Activated CD4-positive, CD25-positive, alpha-beta regulatory T cell (primary cell): ENCODE results near the gene C6orf52.
"Not testable (repeated sequence)": the region's sequence is repeated elsewhere in the genome, so short reads cannot be mapped to it uniquely, and the experiment has no call there.

Source experiments
- DNase-seq, 4 experiments: peaks; one replicate each; lab custom pipeline; 2025; lab: John Stamatoyannopoulos, UW

C6orf52 gene

DNA sequence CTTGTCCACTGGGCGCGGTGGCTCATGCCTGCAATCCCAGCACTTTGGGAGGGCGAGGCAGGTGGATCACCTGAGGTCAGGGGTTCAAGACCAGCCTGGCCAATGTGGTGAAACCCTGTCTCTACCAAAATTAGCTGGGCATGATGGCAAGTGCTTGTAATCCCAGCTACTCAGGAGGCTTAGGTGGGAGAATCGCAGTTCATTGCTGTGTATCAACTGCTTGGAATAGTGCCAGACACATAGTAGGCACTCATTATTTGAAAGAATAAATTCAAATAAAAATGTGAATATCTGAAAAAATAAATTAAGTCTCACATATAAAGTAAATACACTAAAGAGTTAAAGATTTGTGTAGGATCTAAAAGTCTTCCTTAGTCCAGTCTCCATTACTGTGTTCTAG is 2.2 kb upstream of the C6orf52 start:
- no peak for DNase-seq

DNA sequence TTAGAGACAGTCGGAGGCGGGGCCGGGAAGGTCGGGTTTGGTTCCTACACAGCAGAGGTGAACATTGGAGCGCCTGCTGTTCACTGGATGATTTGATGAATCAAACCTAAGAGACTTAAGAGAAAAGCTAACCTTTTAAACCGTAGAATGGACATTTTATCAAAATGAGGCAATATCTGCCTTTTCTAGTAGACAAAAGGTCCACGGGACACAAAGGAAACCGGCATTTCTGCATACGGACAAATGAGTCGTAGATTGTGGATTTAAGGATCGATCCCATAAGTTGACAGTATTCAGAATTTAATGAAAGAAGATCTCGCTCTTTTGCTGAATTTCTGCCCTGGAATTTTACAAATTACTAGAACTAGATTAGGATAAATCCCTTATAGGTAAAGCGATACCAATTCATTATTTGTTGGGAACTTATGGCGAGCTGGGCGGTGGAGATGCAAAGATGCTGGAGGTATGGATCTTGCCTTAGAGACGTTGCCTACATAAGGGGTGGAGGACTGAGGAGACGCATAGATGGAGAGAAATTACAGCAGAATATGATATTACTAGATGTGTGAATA is 756 bp upstream of the C6orf52 start:
- DNase-seq: no peak

- DNase-seq: no peak
Measured at GRCh38 chr6:10692965-10693538, 1.4 kb downstream of the C6orf52 start.

DNA sequence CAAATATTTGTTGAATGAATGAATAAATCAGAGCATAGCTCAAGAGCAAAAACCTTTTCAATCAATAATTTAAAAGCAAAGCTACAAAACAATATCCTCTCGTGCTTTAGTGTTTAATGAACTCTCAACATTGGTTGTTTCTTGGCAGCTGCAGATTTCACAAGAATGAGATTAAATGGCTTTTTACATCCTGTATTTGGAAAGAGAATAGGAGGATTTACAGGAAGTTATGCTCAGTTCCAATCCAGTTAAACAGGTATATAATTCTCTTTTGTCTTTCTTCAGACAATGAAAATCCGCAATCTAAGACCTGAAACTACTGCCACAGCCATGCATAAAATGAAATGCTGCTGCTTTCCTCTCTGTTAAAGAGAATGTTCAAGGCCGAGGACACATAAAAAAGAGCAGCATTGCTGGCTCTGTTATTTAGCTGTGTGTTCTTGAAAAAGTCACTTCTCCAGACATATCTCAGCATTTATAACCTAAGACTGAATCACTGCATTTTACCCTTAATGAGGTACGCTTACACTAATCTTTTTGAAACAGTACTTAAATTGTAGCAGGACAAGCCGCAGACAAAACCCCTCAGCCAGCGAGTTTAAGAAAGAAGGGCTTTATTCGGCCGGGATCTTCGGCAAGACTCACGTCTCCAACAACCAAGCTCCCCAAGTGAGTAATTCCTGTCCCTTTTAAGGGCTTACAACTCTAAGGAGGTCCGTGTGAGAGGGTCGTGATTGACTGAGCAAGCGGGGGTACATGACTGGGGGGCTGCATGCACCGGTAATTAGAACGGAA is 3.6 kb downstream of the C6orf52 start:
- DNase-seq: no peak

GRCh38 chr6:10687582-10687981 is 6.8 kb downstream of the C6orf52 start:
- DNase-seq: no peak

DNA sequence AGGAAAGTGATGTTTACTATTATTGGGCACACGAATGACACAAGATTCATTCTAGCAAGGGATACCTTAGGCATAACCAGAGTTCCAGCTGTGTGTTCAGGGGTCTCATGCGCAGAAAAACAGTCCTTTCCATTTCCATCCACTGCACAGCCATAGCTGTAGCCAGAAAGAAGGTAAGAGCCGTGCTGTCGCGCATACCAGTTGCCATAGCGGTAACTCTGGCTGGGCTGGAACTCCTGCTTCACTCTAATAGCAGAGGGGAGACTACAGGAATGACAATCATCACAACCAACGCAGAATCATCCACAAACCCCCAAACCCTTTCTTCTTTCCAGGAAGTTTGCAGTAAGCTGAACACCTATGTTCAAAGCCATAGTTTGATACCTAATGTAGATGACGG is 7.5 kb downstream of the C6orf52 start:
- DNase-seq: no peak

- DNase-seq: no peak
Measured at GRCh38 chr6:10685092-10685915, 9.1 kb downstream of the C6orf52 start.

DNA sequence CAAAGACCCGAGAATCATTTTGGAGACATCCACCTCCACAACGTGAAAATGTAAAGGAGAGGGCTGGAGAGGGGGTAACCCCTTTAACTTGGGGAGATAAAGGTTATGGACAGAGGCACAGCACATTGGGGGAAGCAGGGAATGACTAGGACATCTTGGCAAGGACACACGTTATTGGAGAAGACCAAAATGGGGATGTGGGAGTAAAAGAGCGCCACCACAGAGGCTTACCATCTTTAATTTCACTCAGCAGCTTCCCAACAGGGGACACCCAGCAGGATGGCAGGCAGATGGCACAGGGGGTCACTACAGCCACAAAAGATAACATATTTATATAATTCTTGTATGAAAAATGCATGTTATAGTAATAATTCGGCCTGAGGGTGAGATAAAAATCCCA is 9.8 kb downstream of the C6orf52 start:
- no peak for DNase-seq

- DNase-seq: no peak
Measured at GRCh38 chr6:10682355-10682988, 11.9 kb downstream of the C6orf52 start.

DNA sequence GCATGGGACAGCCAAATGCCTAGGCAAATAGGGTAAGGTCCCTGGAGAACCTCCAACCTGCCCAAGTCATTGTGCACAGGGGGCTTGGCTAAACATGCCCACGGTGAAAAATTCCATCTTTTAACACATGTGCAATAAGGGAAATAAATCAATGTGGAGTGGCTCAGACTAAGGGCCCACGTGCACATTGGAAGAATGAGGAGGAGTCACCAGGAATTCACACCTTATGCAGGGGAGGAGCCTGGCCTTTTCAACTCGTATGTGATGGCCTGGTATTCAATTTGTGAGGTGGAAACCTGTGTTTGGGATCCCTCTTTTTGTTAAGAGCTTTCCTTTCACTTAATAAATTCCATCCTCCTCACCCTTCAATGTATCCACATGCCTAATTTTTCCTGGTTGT is 12.6 kb downstream of the C6orf52 start:
- no peak for DNase-seq

DNA sequence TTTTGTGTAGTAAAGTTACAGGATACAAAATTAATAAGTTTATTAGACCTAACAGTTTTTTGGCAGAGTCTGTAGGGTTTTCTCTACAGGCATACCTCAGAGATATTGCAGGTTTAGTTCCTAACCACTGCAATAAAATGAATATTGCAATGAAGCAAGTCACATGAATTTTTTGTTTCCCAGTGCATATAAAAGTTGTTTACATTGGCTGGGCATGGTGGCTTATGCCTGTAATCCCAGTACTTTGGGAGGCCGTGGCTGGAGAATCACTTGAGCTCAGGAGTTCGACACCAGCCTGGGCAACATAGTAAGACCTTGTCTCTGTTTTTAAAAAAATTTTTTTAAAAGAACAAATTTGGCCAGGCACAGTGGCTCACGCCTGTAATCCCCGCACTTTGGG is 16.0 kb downstream of the C6orf52 start:
- no peak for DNase-seq

- DNase-seq: no peak
Measured at GRCh38 chr6:10676403-10676802, 18.0 kb downstream of the C6orf52 start.

- DNase-seq: no peak
Measured at GRCh38 chr6:10668126-10668917, 26.1 kb downstream of the C6orf52 start.

DNA sequence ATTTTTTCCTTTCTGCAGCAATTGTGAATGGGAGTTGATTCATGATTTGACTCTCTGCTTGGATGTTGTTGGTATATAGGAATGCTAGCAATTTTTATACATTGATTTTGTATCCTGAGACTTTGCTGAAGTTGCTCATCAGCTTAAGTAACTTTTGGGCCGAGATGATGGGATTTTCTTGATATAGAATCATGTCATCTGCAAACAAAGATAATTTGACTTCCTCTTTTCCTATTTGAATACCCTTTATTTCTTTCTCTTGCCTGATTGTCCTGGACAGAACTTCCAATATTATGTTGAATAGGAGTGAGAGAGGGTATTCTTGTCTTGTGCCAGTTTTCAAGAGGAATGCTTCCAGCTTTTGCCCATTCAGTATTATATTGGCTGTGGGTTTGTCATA is 28.8 kb downstream of the C6orf52 start:
- not testable (repeated sequence) for DNase-seq

DNA sequence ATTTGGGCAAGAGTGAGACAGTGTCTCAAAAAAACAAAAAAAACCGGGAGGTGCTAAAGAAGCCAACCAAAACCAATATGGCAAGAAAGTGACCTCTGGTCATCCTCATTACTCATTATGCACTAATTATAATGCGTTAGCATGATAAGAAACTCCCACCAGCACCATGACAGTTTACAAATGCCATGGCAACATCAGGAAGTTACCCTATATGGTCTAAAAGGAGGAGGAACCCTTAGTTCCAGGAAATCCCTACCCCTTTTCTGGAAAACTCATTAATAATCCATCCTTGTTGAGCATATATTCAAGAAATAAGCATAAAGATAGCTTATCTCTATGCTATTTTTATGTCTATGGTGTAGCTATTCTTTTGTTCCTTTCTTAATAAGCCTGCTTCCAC is 31.7 kb downstream of the C6orf52 start:
- DNase-seq: no peak

DNA sequence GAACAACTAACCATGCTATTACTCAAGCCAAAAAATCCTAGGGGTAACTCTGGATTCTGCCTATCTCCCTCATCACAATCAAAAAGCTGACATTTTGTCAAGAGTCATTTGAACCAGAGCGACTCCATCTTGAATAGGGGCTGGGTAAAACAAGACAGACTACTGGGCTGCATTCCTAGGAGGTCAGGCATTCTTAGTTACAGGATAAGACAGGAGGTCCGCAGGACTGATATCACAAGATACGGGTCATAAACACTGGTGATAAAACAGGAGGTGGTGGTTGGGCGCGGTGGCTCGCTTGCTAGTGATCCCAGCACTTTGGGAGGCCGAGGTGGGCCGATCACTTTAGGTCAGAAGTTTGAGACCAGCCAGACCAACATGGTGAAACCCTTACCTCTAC is 32.2 kb downstream of the C6orf52 start:
- no peak for DNase-seq

- not testable (repeated sequence) for DNase-seq
Measured at GRCh38 chr6:10660431-10661191, 33.8 kb downstream of the C6orf52 start.

- DNase-seq: no peak
Measured at GRCh38 chr6:10659699-10660348, 34.6 kb downstream of the C6orf52 start.

GRCh38 chr6:10658910-10659698 is 35.3 kb downstream of the C6orf52 start:
- no peak for DNase-seq
